GM20000 (cell line): Measurements from ENCODE around the gene DCC.

Experiments
- DNase-seq: peaks from one replicate; pipeline ENCODE4 v3.0.0; 2012; ENCODE audit warnings: low spot score
- TF ChIP-seq, protein P1 (sequence below): IDR thresholded peaks from 2 replicates; pipeline ENCODE4 v1.5.1; 2012; ENCODE audit warnings: mild to moderate bottlenecking, control low read depth; ENCODE audit errors: extremely low read depth, missing control alignments

The DCC gene

DNA sequence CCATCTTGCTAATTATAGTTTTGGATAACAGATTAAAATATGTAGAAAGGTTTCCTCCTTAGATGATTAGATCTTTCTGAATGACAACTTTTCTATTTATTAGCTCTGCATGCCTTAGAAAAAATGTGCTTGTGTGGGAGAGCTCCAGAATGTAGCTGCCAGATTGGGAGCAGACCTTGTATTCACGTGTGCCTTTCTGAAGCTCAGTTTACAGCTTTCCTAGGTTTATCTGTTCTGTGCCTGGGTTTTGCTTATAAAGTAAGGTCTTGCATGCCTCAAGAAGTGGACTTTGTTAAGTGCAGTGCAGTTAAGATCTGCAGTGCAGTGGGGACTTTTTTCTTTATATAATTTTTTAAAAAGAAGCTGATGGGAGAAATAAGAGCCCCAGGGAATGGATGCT, 179.0 kb downstream of the DCC start:
- no peak for DNase-seq
- TF ChIP-seq, protein P1, sequence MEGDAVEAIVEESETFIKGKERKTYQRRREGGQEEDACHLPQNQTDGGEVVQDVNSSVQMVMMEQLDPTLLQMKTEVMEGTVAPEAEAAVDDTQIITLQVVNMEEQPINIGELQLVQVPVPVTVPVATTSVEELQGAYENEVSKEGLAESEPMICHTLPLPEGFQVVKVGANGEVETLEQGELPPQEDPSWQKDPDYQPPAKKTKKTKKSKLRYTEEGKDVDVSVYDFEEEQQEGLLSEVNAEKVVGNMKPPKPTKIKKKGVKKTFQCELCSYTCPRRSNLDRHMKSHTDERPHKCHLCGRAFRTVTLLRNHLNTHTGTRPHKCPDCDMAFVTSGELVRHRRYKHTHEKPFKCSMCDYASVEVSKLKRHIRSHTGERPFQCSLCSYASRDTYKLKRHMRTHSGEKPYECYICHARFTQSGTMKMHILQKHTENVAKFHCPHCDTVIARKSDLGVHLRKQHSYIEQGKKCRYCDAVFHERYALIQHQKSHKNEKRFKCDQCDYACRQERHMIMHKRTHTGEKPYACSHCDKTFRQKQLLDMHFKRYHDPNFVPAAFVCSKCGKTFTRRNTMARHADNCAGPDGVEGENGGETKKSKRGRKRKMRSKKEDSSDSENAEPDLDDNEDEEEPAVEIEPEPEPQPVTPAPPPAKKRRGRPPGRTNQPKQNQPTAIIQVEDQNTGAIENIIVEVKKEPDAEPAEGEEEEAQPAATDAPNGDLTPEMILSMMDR = no peak

DNA sequence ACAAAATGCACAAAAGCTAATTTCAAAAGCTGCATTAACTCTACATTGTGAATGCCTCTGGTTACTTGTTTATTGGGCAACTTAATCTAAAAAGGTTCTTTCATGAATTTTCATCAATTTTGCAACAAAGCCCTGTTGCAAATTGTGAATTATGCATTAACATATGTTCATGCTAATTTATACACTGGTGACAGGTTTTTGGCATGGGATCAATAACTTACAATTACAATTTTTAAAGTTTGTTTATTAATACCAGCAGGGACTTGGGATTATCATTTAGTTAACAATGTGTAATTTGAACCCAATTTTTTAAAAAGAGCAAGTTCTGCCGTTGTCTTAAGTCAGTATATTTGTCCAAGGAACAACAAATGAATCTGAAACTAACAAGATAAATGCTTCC, 183.6 kb downstream of the DCC start:
- no peak for DNase-seq
- TF ChIP-seq, protein P1 = no peak

- TF ChIP-seq, protein P1 = no peak
- no peak for DNase-seq
Observed at GRCh38 chr18:52531836-52532235, 191.8 kb downstream of the DCC start.

DNA sequence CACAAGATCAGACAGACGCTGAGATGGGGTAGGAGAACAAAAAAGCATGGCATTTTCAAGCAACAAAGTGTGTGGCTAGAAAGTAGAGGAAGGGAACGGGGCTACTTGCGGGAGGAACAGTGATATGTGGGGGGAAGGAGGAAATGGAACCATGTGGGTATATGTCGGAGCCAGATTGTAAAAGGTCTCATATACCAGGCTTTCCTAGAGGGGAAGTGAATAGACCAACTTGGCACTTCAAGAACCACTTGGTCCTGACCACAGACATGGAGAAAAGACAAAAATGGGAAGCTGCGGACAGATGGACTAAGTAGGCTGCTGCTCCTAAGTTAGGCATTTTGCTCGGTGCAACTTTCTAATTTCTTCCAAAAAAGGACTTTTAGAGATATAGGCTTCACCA, 196.0 kb downstream of the DCC start:
- no peak for DNase-seq
- TF ChIP-seq, protein P1 = no peak

- no peak for DNase-seq
- TF ChIP-seq, protein P1 = no peak
Observed at GRCh38 chr18:52537261-52537660, 197.3 kb downstream of the DCC start.

GRCh38 chr18:52541056-52541455, 201.1 kb downstream of the DCC start:
- TF ChIP-seq, protein P1 = no peak
- no peak for DNase-seq

- no peak for DNase-seq
Observed at GRCh38 chr18:52544086-52544485, 204.1 kb downstream of the DCC start.

More at GRCh38 chr18:52544086-52544485, 204.1 kb downstream of the DCC start:
- TF ChIP-seq, protein P1 = no peak
